Activated CD4-positive, alpha-beta T cell treated with anti-CD3 and anti-CD28 coated beads, Interleukin-2, amount 50 U/mL, for 16 hours (primary cell): ENCODE data around the gene PPP1R13L.

Source experiments
- DNase-seq: peaks from one replicate; pipeline ENCODE4 v3.0.0-alpha.2; 2020

The PPP1R13L gene

GRCh38 chr19:45363861-45364459 lies 40.9 kb downstream of the PPP1R13L start:
- no peak for DNase-seq

GRCh38 chr19:45362291-45362690 lies 42.6 kb downstream of the PPP1R13L start:
- DNase-seq, result no peak

- no peak for DNase-seq
Measured at GRCh38 chr19:45361608-45362007, 43.3 kb downstream of the PPP1R13L start.

GRCh38 chr19:45358213-45358792 lies 46.6 kb downstream of the PPP1R13L start:
- no peak for DNase-seq

- no peak for DNase-seq
Measured at GRCh38 chr19:45357445-45357783, 47.5 kb downstream of the PPP1R13L start.

- DNase-seq, result no peak
Measured at GRCh38 chr19:45356760-45357444, 48.0 kb downstream of the PPP1R13L start.

GRCh38 chr19:45355910-45356309 lies 49.0 kb downstream of the PPP1R13L start:
- no peak for DNase-seq

GRCh38 chr19:45355402-45355801 lies 49.5 kb downstream of the PPP1R13L start:
- no peak for DNase-seq

- DNase-seq, result no peak
Measured at GRCh38 chr19:45354241-45354842, 50.5 kb downstream of the PPP1R13L start.

- no peak for DNase-seq
Measured at GRCh38 chr19:45352914-45353796, 51.7 kb downstream of the PPP1R13L start.

- no peak for DNase-seq
Measured at GRCh38 chr19:45352471-45352870, 52.4 kb downstream of the PPP1R13L start.

GRCh38 chr19:45352062-45352461 lies 52.8 kb downstream of the PPP1R13L start:
- no peak for DNase-seq

GRCh38 chr19:45351401-45351952 lies 53.4 kb downstream of the PPP1R13L start:
- DNase-seq, result no peak

- DNase-seq, result no peak
Measured at GRCh38 chr19:45350477-45351058, 54.3 kb downstream of the PPP1R13L start.

GRCh38 chr19:45349430-45349941 lies 55.4 kb downstream of the PPP1R13L start:
- DNase-seq, result no peak

GRCh38 chr19:45349126-45349415 lies 55.8 kb downstream of the PPP1R13L start:
- no peak for DNase-seq

GRCh38 chr19:45348367-45349125 lies 56.3 kb downstream of the PPP1R13L start:
- no peak for DNase-seq

GRCh38 chr19:45347570-45348366 lies 57.1 kb downstream of the PPP1R13L start:
- DNase-seq, result no peak

- no peak for DNase-seq
Measured at GRCh38 chr19:45346449-45346848, 58.4 kb downstream of the PPP1R13L start.

- DNase-seq, result no peak
Measured at GRCh38 chr19:45345506-45345860, 59.4 kb downstream of the PPP1R13L start.
